Effector memory CD8-positive, alpha-beta T cell (primary cell): ENCODE data around the gene DNAJB14.
"Not testable (repeated sequence)": the region's sequence is repeated elsewhere in the genome, so short reads cannot be mapped to it uniquely, and the experiment has no call there.

ENCODE experiments used
- ATAC-seq: fragments of 150-1000 bp; cut with Tn5 transposase; replicated peaks from 2 replicates; pipeline ENCODE4 v1.10.0; 2021; ENCODE audit warnings: mild to moderate bottlenecking, moderate library complexity
- DNase-seq, 3 experiments: peaks; one replicate each; pipeline ENCODE4 v3.0.0; 2021
- H3K27ac Mint-ChIP-seq, 2 donors: one replicate each; pipeline ENCODE4 v1.8.0; 2022; ENCODE audit warnings: mild to moderate bottlenecking in 2 of 2, mixed read lengths in 2 of 2, moderate library complexity in 2 of 2
- H3K27me3 Mint-ChIP-seq, 2 donors: one replicate each; pipeline ENCODE4 v1.8.0; 2022; ENCODE audit warnings: mixed read lengths in 2 of 2
- H3K36me3 Mint-ChIP-seq: one replicate; pipeline ENCODE4 v1.8.0; 2022; ENCODE audit warnings: mild to moderate bottlenecking, moderate library complexity, mixed read lengths; ENCODE audit not compliant: insufficient read depth
- H3K4me1 Mint-ChIP-seq, 2 donors: one replicate each; pipeline ENCODE4 v1.8.0; 2022; ENCODE audit warnings: low read depth in 2 of 2, mixed read lengths in 2 of 2
- H3K4me3 Mint-ChIP-seq, 2 donors: one replicate each; pipeline ENCODE4 v1.8.0; 2022; ENCODE audit warnings: mild to moderate bottlenecking in 2 of 2, mixed read lengths in 2 of 2, moderate library complexity in 2 of 2
- H3K9me3 Mint-ChIP-seq, 2 donors: one replicate each; pipeline ENCODE4 v1.8.0; 2022; ENCODE audit warnings: mixed read lengths in 2 of 2

Gene DNAJB14

GRCh38 chr4:99958207-99958606, 11.8 kb upstream of the DNAJB14 start:
- H3K27me3 Mint-ChIP-seq, DNase-seq, H3K27ac Mint-ChIP-seq, ATAC-seq, H3K4me3 Mint-ChIP-seq, H3K36me3 Mint-ChIP-seq, H3K9me3 Mint-ChIP-seq, H3K4me1 Mint-ChIP-seq: not testable (repeated sequence)

DNA sequence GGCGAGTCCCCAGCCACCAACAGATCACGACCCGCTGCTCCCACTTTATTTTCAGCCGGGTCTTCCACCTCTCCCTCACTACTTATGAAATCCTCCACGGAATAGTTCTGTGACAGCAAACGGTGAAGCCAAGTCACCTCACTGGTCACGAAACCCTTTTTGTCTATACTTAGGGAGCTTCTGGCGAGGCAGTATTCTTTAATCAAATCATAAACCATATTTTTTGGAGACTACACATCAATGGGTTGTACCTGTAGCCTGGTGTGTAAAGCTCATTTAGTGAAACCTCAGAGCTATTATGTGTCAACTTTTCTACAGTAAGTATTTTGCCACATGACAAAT, 4.5 kb upstream of the DNAJB14 start:
- H3K4me3 Mint-ChIP-seq: no peak overlapping the region
- no peaks in the 10 kb centered on the region for H3K9me3 Mint-ChIP-seq
- DNase-seq (no peak), ATAC-seq (no peak)
- H3K27ac Mint-ChIP-seq: no peak overlapping the region
- no peaks in the 10 kb centered on the region for H3K27me3 Mint-ChIP-seq
- H3K36me3 Mint-ChIP-seq: peaks cover 7% of the 10 kb centered on the region
- H3K4me1 Mint-ChIP-seq: peaks cover 5 to 11% of the 10 kb centered on the region in 2 donors

DNA sequence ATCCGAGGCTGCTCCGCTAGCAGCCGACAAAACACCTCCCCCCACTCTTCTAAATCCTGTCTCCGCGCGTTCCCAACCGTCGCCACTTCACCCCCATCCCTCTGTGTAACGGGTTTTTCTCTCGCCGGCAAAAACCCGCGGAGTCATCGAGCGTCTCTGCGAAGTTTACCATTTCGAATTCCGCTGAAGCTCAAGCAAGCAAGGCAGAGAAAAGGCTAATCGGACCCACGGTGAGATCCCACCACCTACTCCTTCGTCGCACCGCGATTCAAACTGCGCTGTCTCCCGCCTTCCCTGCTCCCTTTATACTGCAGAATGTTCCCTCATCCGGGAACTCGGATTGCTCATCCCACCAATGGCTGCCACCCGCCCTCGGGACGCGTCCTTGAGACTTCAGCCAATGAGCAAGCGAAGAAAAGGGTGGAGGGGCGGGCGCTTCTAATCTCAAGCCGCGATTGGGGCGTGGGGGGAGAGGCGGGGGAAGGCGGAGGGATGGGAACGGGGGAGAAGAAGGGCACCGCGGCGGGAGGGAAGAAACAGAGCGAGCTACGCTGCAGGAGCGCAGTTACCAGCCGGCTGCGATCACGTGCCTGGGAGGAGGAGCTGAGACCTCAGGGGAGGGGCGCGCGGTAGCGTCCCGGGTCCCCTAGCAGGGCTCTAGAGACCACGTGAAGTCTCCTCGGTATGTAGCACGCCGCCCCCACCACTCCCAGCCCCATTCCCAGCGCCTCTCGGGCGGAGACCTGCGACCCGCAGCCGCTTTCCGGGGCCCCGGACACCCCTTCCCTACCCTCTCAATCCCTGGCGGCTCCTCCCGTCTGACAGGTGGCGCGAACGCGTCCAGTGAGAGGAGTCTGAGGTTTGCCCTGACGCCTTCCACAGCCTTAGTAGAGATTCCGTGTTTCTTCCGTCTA, 3.8 kb upstream of the DNAJB14 start, which contains the start of gene H2AZ1:
H2AZ1 (minus strand) TSS at position 277 of the 914 bp plus-strand sequence; CDS start at position 172, 105 bp downstream.
- ATAC-seq: peak; percentile 65
- Mint-ChIP-seq H3K36me3 (peaks cover 9% of the 10 kb centered on the region), H3K27me3 (no peaks in the 10 kb centered on the region), H3K4me1 (peaks cover 8 to 13% of the 10 kb centered on the region in 2 donors), H3K4me3 (no peak within 1 kb of the TSS), H3K27ac (no peak within 1 kb of the TSS), H3K9me3 (no peaks in the 10 kb centered on the region)
- DNase-seq: peak; percentile 90 to 95 (median 91)

DNA sequence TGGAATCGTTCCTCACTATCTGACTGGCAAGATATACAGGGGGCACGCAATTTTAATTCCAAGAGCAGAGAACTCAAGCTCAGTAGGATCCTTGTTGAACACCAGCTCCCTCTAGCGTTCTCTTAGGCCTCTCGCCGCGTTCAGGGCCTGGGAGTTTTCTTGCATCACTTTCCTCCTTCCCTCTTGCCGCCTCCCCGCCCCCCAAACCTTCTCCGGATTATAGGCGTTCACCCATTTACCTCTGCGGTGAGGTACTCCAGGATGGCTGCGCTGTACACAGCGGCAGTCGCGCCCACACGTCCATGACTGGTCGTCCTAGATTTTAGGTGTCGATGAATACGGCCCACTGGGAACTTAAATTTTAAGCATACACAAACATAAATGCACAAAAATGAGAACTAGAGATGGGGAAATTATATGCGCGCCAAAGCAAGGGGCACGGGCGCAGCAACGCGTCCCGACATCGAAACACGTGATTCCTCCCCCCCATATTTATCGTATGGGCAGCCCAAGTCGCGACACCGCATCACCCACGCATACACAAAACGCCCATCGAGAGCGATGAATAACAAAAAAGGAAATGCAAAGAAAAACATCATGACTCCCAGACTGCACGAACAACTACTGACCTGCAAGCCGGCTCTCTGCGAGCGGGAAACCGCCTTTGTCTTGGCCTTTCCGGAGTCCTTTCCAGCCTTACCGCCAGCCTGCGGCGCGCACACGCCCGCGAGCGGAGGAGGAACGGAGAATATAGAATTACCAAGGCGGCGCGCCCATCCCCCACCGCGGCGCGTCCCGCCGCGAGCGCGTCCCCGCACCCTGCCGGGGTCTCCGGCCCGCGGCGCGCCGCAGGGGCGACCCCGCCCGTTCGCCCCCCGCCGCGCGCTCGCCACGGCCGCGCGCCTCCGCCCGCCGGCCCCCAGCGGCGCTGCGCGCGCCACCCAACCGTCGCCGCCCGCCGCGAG, 2.9 kb upstream of the DNAJB14 start:
- H3K36me3 Mint-ChIP-seq: peaks cover 9% of the 10 kb centered on the region
- no peaks in the 10 kb centered on the region for H3K9me3 Mint-ChIP-seq
- no peak overlapping the region for H3K4me3 Mint-ChIP-seq
- no peaks in the 10 kb centered on the region for H3K27me3 Mint-ChIP-seq
- H3K4me1 Mint-ChIP-seq: peaks cover 13 to 23% of the 10 kb centered on the region in 2 donors
- peak; percentile 36 for ATAC-seq
- DNase-seq: peak; percentile 82 to 86 (median 83)
- H3K27ac Mint-ChIP-seq: no peak overlapping the region

GRCh38 chr4:99947608-99948007, 1.2 kb upstream of the DNAJB14 start:
- Mint-ChIP-seq H3K27me3 (no peaks in the 10 kb centered on the region), H3K9me3 (no peaks in the 10 kb centered on the region), H3K4me1 (peaks cover 26 to 40% of the 10 kb centered on the region in 2 donors), H3K4me3 (peak overlapping the region; percentile 98 to 99), H3K36me3 (peaks cover 9% of the 10 kb centered on the region), H3K27ac (peak overlapping the region; percentile 95 to 97)
- DNase-seq (no peak), ATAC-seq (no peak)

DNA sequence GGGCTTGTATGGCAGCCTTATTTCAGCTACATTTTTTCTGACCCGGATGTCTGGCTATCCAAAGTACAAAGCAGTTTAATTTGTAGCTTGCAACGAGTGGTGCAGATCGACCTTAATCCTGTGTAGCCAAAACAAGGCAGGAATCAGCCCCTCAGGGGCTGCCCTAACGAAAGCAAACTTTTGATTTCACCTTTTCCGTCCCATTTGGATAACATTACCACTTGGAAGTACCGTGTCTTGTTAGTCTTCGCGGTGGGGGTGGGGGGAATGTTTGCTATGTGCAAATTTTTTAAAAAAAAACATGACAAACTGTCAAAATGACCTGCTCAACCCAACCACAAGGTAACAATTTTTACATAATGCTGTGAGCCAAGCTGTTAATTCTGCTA, 766 bp upstream of the DNAJB14 start:
- Mint-ChIP-seq H3K27ac (peak overlapping the region; percentile 95 to 97), H3K9me3 (no peaks in the 10 kb centered on the region), H3K36me3 (peaks cover 9% of the 10 kb centered on the region), H3K4me3 (peak overlapping the region; percentile 98 to 99), H3K4me1 (peaks cover 26 to 41% of the 10 kb centered on the region in 2 donors), H3K27me3 (no peaks in the 10 kb centered on the region)
- DNase-seq: no peak
- ATAC-seq: no peak

- Mint-ChIP-seq H3K4me3 (peak overlapping the region; percentile 98 to 99), H3K36me3 (peaks cover 9% of the 10 kb centered on the region), H3K9me3 (no peaks in the 10 kb centered on the region), H3K4me1 (peaks cover 29 to 49% of the 10 kb centered on the region in 2 donors), H3K27me3 (no peaks in the 10 kb centered on the region), H3K27ac (peak overlapping the region; percentile 95 to 97)
- DNase-seq (no peak), ATAC-seq (peak; percentile 3)
Observed at GRCh38 chr4:99945718-99946355, 581 bp downstream of the DNAJB14 start.

- Mint-ChIP-seq H3K9me3 (no peaks in the 10 kb centered on the region), H3K4me3 (peak overlapping the region; percentile 98 to 99), H3K27ac (peak overlapping the region; percentile 87 to 95), H3K36me3 (peaks cover 9% of the 10 kb centered on the region), H3K27me3 (no peaks in the 10 kb centered on the region), H3K4me1 (peaks cover 29 to 59% of the 10 kb centered on the region in 2 donors)
- ATAC-seq: no peak
- no peak for DNase-seq
Observed at GRCh38 chr4:99943904-99944437, 2.4 kb downstream of the DNAJB14 start.

- peaks cover 25 to 49% of the 10 kb centered on the region in 2 donors for H3K4me1 Mint-ChIP-seq
- H3K36me3 Mint-ChIP-seq: peaks cover 32% of the 10 kb centered on the region
- DNase-seq: no peak
- H3K27ac Mint-ChIP-seq: peak overlapping the region in 1 of 2 donors; percentile 42
- H3K9me3 Mint-ChIP-seq: no peaks in the 10 kb centered on the region
- ATAC-seq: no peak
- no peaks in the 10 kb centered on the region for H3K27me3 Mint-ChIP-seq
- no peak overlapping the region for H3K4me3 Mint-ChIP-seq
Observed at GRCh38 chr4:99938243-99938753, 8.1 kb downstream of the DNAJB14 start.

GRCh38 chr4:99934891-99935290, 11.5 kb downstream of the DNAJB14 start:
- Mint-ChIP-seq H3K9me3 (no peaks in the 10 kb centered on the region), H3K4me1 (peaks cover 28 to 55% of the 10 kb centered on the region in 2 donors), H3K36me3 (peaks cover 36% of the 10 kb centered on the region), H3K27ac (no peak overlapping the region), H3K27me3 (no peaks in the 10 kb centered on the region), H3K4me3 (peak overlapping the region in 1 of 2 donors; percentile 51)
- ATAC-seq (no peak), DNase-seq (no peak)

DNA sequence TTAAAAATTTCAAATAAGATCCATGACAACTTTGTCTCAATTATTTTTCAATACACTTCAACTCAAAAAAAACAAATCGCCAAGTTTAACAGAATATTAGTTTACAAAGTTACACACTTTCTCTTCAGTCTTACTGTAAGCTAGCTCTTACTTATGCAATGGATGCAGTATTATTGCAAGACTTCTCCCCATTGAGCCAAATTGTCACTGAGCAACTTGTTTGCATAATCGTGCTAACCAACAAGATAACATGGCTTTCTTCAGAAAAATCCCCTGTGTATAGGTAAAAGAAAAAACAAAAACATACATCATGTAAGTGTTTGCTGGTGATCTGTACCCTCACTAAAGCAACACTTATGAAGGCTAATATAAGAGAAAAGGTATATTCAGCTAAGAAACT, 18.9 kb downstream of the DNAJB14 start:
- peaks cover 35% of the 10 kb centered on the region for H3K36me3 Mint-ChIP-seq
- DNase-seq (no peak), ATAC-seq (no peak)
- H3K4me1 Mint-ChIP-seq: peaks cover 19 to 41% of the 10 kb centered on the region in 2 donors
- H3K27me3 Mint-ChIP-seq: no peaks in the 10 kb centered on the region
- H3K9me3 Mint-ChIP-seq: no peaks in the 10 kb centered on the region
- H3K27ac Mint-ChIP-seq: peak overlapping the region in 1 of 2 donors; percentile 0
- no peak overlapping the region for H3K4me3 Mint-ChIP-seq

DNA sequence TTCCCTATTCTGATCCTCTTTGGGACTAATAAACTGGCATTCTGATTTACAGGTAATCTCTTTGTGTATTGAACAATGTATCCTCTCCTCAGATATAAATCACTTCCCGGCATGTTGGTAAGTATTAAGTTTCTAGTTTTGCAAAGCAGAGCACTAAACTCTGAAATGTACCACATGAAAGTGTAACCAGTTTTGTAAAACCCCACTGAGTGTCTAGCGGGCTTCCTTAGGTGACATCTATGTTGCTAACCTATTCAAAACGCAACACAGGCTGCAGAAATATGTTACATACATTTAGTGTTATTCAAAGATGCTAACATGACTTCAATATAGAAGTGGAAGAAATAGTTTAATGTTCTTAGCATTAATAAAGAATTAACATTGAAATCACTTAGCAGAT, 25.2 kb downstream of the DNAJB14 start:
- Mint-ChIP-seq H3K9me3 (peaks cover 0 to 8% of the 10 kb centered on the region in 2 donors), H3K27me3 (no peaks in the 10 kb centered on the region), H3K4me3 (no peak overlapping the region), H3K27ac (peak overlapping the region in 1 of 2 donors; percentile 69), H3K36me3 (peaks cover 28% of the 10 kb centered on the region), H3K4me1 (peaks cover 4 to 14% of the 10 kb centered on the region in 2 donors)
- ATAC-seq: no peak
- DNase-seq: no peak
